HUES64 (cell line): ENCODE measurements around the gene BCOR.
A peak's percentile ranks its signal among the peaks of the same experiment; 100 is the strongest.

Experiments used
- H3K27ac ChIP-seq: 2 replicates; pipeline ENCODE4 v1.7.0; 2013; ENCODE audit warnings: low read depth, low read length, inconsistent platforms
- H3K27me3 ChIP-seq: 2 replicates; pipeline ENCODE4 v1.6.1; 2013; ENCODE audit warnings: mild to moderate bottlenecking, low read length; ENCODE audit not compliant: insufficient read depth
- H3K36me3 ChIP-seq: 2 replicates; pipeline ENCODE4 v1.6.1; 2013; ENCODE audit warnings: mild to moderate bottlenecking, low read length; ENCODE audit not compliant: insufficient read depth
- H3K4me1 ChIP-seq: 2 replicates; pipeline ENCODE4 v1.6.1; 2013; ENCODE audit warnings: mild to moderate bottlenecking, low read length, moderate library complexity; ENCODE audit not compliant: insufficient read depth
- H3K4me3 ChIP-seq: 2 replicates; pipeline ENCODE4 v1.5.1; 2013; ENCODE audit warnings: mild to moderate bottlenecking, low read length, moderate library complexity
- H3K9ac ChIP-seq: 2 replicates; pipeline ENCODE4 v1.6.1; 2013; ENCODE audit warnings: mild to moderate bottlenecking, low read depth, low read length
- H3K9me3 ChIP-seq: 2 replicates; pipeline ENCODE4 v1.6.1; 2013; ENCODE audit warnings: low read depth, low read length; ENCODE audit not compliant: insufficient read depth
- WGBS: fragments of 150-250, 120-280 bp; methylation state at CpG from one replicate; pipeline ENCODE4 v1.1.7; 2013; ENCODE audit warnings: missing lambda C conversion rate; 5-methylcytosine and 5-hydroxymethylcytosine counted together

The BCOR gene

DNA sequence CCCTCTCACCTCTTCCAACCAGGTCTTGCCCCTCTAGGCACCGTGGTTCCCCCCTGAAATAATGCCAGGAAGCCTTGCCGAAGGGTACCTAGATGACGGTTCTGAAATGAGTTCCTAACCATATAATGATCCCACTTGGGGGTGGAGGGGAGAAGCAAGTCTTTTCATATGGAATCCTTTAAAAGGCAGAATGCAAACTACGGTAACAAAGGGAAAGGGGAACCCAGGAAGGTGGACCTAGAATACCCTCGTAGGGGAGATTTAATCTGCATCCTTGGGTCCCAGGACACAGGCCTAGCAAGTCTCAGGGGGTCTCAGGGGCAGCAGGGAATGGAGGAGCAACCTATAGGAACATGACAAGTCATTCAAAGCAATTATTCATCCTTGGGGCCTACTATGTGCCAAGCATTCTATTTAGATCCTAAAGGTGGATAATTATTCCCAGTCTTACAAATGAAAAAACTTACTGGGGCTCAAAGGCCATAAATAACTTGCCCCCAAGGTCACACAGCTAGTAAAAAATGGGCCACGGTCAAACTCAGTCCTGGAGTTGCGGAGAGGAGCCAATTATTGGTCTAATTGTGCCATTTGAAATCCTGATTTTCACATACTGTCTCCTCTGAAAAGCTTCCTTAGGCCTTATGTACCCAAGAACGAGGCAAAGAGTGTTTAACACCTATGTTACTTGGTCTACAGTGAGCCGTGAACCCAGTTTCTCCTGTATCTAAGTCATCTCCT is 8.8 kb downstream of the BCOR start:
- peak overlapping the region; percentile 26; the same call in 1 of the 2 replicates for H3K27ac ChIP-seq
- H3K36me3 ChIP-seq, result no peaks in the 10 kb centered on the region
- peaks cover 52% of the 10 kb centered on the region for H3K27me3 ChIP-seq
- WGBS, result 16% methylated on average over 8 of the region's 9 CpGs
- H3K9me3 ChIP-seq, result no peaks in the 10 kb centered on the region
- H3K4me1 ChIP-seq, result peaks cover 55% of the 10 kb centered on the region
- peak overlapping the region; percentile 65 for H3K4me3 ChIP-seq
- 0 out of 2 replicates have a peak overlapping the region, but pooled peaks have one; percentile 81 for H3K9ac ChIP-seq

GRCh38 chrX:40088299-40088625 is 9.5 kb downstream of the BCOR start:
- H3K27me3 ChIP-seq, result peaks cover 52% of the 10 kb centered on the region
- H3K36me3 ChIP-seq, result no peaks in the 10 kb centered on the region
- H3K27ac ChIP-seq, result peak overlapping the region; percentile 26; the same call in 1 of the 2 replicates
- 3% methylated on average over 5 of the region's 5 CpGs for WGBS
- H3K9me3 ChIP-seq, result no peaks in the 10 kb centered on the region
- H3K4me3 ChIP-seq, result peak overlapping the region; percentile 65
- H3K4me1 ChIP-seq, result peaks cover 55% of the 10 kb centered on the region
- no peak overlapping the region for H3K9ac ChIP-seq

DNA sequence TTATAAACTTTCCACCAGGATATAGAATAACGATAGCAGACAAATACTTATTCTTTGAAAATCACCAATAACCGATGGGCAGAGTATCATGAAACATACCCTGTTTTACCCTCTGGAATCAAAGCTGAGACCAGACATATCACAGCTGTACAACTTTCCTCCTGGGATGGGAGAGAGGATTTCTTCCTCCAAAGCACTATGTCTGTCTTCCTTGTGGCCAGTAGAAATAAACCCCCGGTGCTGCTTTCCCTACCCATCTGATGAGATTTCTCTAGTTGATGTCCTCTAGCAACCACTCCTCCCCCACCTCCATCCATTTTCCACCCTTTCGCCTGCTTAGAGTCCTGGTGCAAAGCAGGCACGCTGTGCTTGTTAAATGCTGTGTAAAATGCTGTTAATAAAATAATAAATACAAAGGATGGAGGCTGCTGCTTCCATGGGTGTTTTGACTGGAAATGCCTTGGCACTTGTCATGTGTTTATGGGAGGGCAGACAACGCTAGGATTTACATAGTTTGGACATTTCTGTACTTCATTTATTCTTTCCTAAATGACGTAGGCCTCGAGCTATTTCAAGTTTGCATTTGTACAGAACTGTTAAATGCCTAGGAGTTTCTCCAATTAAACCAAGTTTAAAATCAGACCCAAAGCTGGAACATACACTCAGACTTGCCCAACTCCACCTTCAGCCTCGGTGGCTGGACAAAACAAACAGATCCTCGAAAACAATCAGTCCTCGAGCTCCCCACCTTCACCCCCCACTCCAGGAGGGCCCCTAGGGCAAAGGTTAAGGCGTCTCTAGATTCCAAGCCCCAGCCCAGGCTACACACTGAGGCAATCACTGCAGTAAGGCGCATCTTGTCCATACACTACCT is 10.1 kb downstream of the BCOR start:
- no peaks in the 10 kb centered on the region for H3K36me3 ChIP-seq
- H3K9ac ChIP-seq, result no peak overlapping the region
- H3K27me3 ChIP-seq, result peaks cover 50% of the 10 kb centered on the region
- H3K9me3 ChIP-seq, result no peaks in the 10 kb centered on the region
- H3K4me1 ChIP-seq, result peaks cover 55% of the 10 kb centered on the region
- no peak overlapping the region for H3K27ac ChIP-seq
- WGBS, result 30% methylated on average over 11 of the region's 13 CpGs
- H3K4me3 ChIP-seq, result peak overlapping the region; percentile 65

DNA sequence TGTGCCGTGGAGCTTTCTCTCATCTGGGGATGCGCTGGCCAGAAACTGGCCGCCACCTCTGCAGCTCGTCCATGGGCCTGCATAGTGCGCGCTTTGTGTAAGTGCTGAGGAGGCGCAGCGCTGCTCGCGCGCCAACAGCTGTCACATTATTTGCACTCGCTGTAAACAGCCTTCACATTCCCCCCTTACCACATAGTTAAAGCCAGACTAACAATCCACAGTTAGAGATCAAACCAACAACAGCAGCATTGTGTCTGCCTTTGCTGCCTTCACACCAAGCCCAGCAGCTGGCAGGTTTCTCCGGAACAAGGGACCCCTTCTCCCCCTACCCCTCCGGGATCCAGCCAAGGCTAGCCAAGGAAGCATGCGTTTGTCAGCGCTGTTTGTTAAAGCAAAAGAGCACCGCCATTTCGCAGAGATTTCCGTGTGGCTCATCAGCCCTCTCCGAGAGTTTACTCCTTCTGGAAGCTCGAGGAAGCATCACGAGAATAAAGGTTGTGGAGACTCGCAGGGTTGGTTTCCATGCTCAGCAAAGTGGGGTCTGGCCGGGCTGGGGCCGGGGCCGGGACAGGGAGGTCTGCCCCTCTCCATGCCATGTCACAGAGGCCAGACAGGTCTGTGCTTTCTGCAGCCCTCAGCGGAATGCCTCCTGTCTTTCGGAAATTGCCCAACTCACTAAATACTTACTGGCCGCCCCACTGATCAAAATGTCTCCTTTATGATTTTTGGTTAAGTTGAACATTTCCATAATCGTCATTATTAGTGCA is 11.0 kb downstream of the BCOR start:
- H3K36me3 ChIP-seq, result no peaks in the 10 kb centered on the region
- no peaks in the 10 kb centered on the region for H3K9me3 ChIP-seq
- peaks cover 47% of the 10 kb centered on the region for H3K27me3 ChIP-seq
- no peak overlapping the region for H3K4me3 ChIP-seq
- peaks cover 57% of the 10 kb centered on the region for H3K4me1 ChIP-seq
- WGBS, result 67% methylated on average over 30 of the region's 30 CpGs
- no peak overlapping the region for H3K27ac ChIP-seq
- no peak overlapping the region for H3K9ac ChIP-seq

DNA sequence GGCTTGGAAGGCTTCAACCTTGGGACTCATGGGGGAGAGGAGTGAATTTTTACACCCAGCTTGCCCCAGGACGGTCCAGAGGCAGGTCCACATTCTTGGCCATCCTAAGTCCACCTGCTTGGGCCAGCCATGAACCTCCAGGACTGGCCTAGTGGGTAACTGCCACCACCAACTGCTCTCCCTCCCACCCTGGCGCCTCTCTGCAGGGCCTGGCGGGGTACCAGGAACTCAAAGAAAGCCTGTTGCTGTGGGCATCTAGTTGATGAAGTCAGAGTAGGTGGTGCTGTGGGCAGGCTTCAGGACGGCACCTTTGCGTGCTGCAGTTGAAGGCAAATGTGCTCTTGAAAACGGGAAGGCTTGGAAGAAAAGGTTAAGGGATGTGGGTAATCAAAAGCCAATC is 12.0 kb downstream of the BCOR start:
- H3K4me3 ChIP-seq, result no peak overlapping the region
- no peaks in the 10 kb centered on the region for H3K9me3 ChIP-seq
- 78% methylated on average over 5 of the region's 6 CpGs for WGBS
- no peak overlapping the region for H3K27ac ChIP-seq
- H3K27me3 ChIP-seq, result peaks cover 45% of the 10 kb centered on the region
- no peak overlapping the region for H3K9ac ChIP-seq
- H3K4me1 ChIP-seq, result peaks cover 64% of the 10 kb centered on the region
- H3K36me3 ChIP-seq, result no peaks in the 10 kb centered on the region

- no peak overlapping the region for H3K27ac ChIP-seq
- no peak overlapping the region for H3K9ac ChIP-seq
- peaks cover 64% of the 10 kb centered on the region for H3K4me1 ChIP-seq
- 43% methylated on average over 16 of the region's 18 CpGs for WGBS
- H3K36me3 ChIP-seq, result no peaks in the 10 kb centered on the region
- H3K27me3 ChIP-seq, result peaks cover 45% of the 10 kb centered on the region
- no peaks in the 10 kb centered on the region for H3K9me3 ChIP-seq
- H3K4me3 ChIP-seq, result peak overlapping the region; percentile 19; the same call in 1 of the 2 replicates
These were observed 12.6 kb downstream of the BCOR start for GRCh38 chrX:40085102-40085551.

- Histone ChIP-seq H3K27me3 (peaks cover 45% of the 10 kb centered on the region), H3K9ac (no peak overlapping the region), H3K36me3 (no peaks in the 10 kb centered on the region), H3K4me3 (peak overlapping the region; percentile 51), H3K4me1 (peaks cover 64% of the 10 kb centered on the region), H3K9me3 (no peaks in the 10 kb centered on the region), H3K27ac (no peak overlapping the region)
- 21% methylated on average over 5 of the region's 11 CpGs for WGBS
These were observed 13.2 kb downstream of the BCOR start for GRCh38 chrX:40084471-40085101.

DNA sequence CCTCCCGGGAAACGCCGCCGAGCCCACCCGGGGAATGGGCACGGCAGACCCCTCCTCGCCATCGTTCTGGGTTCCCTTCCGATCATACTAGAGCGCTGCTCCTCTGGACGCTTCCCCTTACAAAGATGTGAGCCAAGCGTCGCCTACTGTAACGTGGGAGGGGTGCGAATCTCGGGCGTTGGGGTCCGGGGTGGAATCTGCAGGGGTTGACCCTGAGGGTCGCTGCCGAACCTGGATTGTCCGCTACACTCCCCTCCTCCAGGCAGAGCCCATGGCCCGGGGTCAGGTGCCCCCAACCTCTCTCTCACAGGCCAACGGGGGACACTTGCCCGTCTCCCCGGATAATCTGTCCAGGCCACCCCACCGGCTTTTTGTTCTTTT is 13.8 kb downstream of the BCOR start:
- Histone ChIP-seq H3K36me3 (no peaks in the 10 kb centered on the region), H3K4me3 (peak overlapping the region; percentile 51), H3K4me1 (peaks cover 63% of the 10 kb centered on the region), H3K27me3 (peaks cover 45% of the 10 kb centered on the region), H3K9me3 (no peaks in the 10 kb centered on the region), H3K27ac (no peak overlapping the region), H3K9ac (peak overlapping the region; percentile 31; the same call in 1 of the 2 replicates)
- WGBS, result 5% methylated on average over 22 of the region's 26 CpGs

DNA sequence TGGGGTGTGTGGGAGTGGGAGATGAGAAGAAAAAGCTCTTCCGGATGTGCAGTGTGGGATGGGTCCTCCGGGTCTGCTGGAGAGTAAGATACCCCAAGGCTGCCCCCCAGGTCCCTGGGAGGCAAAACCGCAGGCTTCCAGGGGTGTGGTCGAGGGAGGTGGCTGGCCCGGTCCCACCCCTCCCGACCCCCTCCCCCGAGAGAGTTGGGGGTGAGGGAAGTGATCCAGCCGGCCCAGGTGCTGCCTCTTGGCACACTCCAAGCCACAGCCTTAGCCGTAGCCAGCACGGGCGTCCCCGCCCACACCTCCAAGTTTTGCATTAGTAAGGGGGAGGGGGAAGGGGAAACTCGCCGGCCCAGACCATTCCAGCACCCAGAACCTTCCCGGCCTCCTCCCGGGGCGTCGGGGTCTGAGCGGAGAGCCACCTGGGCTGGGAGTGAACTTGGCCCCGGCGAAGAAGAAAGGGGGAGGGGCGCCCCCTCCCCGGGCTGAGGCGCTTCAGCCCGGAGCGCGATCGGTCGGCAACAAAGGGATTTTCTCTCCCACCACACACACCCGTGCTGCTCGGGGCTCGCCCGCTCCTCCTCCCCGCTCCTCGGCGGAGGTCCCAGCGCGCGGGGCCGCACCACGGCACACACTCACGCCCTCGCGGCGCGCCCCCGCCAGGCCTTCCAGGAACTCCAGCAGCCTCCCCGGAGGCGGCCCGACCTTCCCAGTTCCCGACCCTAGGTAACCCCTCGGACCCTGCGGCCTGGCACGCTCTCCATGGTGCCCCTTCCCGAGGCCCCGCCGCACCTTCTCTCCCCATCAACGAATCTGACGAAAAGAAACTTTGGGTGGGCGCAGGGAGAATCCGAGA is 14.4 kb downstream of the BCOR start:
- WGBS, result 1% methylated on average over 51 of the region's 61 CpGs
- Histone ChIP-seq H3K9me3 (no peaks in the 10 kb centered on the region), H3K27ac (no peak overlapping the region), H3K9ac (peak overlapping the region; percentile 31; the same call in 1 of the 2 replicates), H3K4me3 (peak overlapping the region; percentile 51), H3K36me3 (no peaks in the 10 kb centered on the region), H3K27me3 (peaks cover 45% of the 10 kb centered on the region), H3K4me1 (peaks cover 59% of the 10 kb centered on the region)
